ENCODE measurements around the gene SIRPA.

DNA sequence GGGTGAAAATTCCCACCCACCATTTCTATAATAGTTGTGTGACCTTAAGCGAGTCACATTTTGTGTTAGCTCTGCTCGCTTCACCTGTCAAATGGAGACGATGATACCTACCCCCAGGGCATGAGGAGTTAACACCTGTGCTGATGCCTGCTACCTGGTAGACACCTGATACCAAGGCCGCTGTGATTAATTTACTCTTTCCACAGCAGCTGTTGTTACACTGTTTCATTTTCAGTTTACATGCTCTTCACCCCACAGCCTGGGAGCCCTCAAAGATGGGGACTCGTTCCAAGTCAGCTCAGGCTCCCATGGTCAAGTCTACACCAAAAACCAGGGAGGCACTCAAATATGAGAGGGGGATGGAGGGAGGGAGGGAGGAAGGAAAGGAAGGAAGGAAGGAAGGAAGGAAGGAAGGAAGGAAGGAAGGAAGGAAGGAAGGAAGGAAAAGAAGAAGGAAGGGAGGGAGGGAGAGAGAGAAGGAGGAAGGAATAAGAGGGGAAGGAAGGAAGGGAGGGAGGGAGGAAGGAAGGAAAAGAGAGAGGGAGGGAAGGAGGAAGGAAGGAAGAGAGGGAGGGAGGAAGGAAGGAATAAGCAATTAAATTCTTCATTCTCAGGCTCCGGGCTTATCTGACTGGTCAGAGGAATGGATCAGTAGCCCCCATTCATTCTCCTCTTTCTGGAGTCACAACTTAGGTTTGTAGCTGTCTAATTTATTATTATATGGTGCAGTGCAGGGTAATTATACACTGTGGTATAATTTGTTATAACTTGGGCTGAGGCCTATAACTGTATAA is 57.7 kb downstream of the SIRPA start:
- no peak for TF ChIP-seq EZH2 (IDR thresholded peaks at IDR 0.05; ENCODE audit: insufficient read depth, poor library complexity, severe bottlenecking)
- no peak for TF ChIP-seq EZH2phosphoT487 (IDR thresholded peaks at IDR 0.05; ENCODE audit: insufficient read depth, low read depth)

Data from GM23248 (cell line).